Smooth muscle cell (in vitro differentiated cells): Measurements from ENCODE around the gene MAP2K1. TPM values are rescaled to one million over a fixed set of nuclear protein-coding genes. Genes with fewer than 3 reads are reported as not detected.

Experiments
- DNase-seq: peaks from one replicate; lab custom pipeline; 2025; ENCODE audit not compliant: unreplicated experiment; lab: John Stamatoyannopoulos, UW
- H2AFZ ChIP-seq: fragments of 200-600 bp; sonication (generic); 2 replicates; pipeline ENCODE4 v1.6.0; 2016; ENCODE audit warnings: antibody characterized with exemption, low read depth, mild to moderate bottlenecking
- H3F3A ChIP-seq: fragments of 200-600 bp; sonication (generic); 2 replicates; pipeline ENCODE4 v1.6.0; 2017; ENCODE audit warnings: antibody characterized with exemption, low read depth
- H3K27ac ChIP-seq: fragments of 200-600 bp; sonication (generic); 2 replicates; pipeline ENCODE4 v1.5.1; 2016; ENCODE audit warnings: low read depth, mild to moderate bottlenecking
- H3K27me3 ChIP-seq: fragments of 200-600 bp; sonication (generic); 2 replicates; pipeline ENCODE4 v1.6.1; 2016; ENCODE audit warnings: low read depth, mild to moderate bottlenecking
- H3K36me3 ChIP-seq: fragments of 200-600 bp; sonication (generic); 2 replicates; pipeline ENCODE4 v1.5.1; 2016; ENCODE audit warnings: low read depth
- H3K4me1 ChIP-seq: fragments of 200-600 bp; sonication (generic); 2 replicates; pipeline ENCODE4 v1.5.1; 2016; ENCODE audit warnings: low read depth
- H3K4me2 ChIP-seq: fragments of 200-600 bp; sonication (generic); 2 replicates; pipeline ENCODE4 v1.6.0; 2016; ENCODE audit warnings: mild to moderate bottlenecking
- H3K4me3 ChIP-seq: fragments of 200-600 bp; sonication (generic); 2 replicates; pipeline ENCODE4 v1.5.1; 2016; ENCODE audit warnings: mild to moderate bottlenecking
- H3K79me2 ChIP-seq: fragments of 200-600 bp; sonication (generic); 2 replicates; pipeline ENCODE4 v1.6.0; 2016; ENCODE audit warnings: low read depth, mild to moderate bottlenecking
- H3K9ac ChIP-seq: fragments of 200-600 bp; sonication (generic); 2 replicates; pipeline ENCODE4 v1.6.0; 2016; ENCODE audit warnings: low read depth
- H3K9me3 ChIP-seq: fragments of 200-600 bp; sonication (generic); replicated peaks from 2 replicates; pipeline ENCODE4 v1.5.1; 2016; ENCODE audit warnings: low read depth
- H4K20me1 ChIP-seq: fragments of 200-600 bp; sonication (generic); 2 replicates; pipeline ENCODE4 v1.6.0; 2016; ENCODE audit warnings: low read depth
- WGBS: methylation state at CpG from one replicate; pipeline ENCODE4 v1.1.7; 2016; ENCODE audit warnings: low lambda C conversion rate; 5-methylcytosine and 5-hydroxymethylcytosine counted together
- polyA plus RNA-seq: library from polyadenylated mRNA; unstranded; fragments of >200 nt; fragmentation: Nextera tagmentation; extraction: Ambion mirVana; gene quantifications from 2 replicates; pipeline ENCODE4 v1.2.1, GENCODE V29; 2016
- total RNA-seq: library from RNA; depleted of rRNA; stranded (reverse); fragments of >200 nt; gene quantifications from 2 replicates; pipeline ENCODE4 v1.2.3, GENCODE V29; 2014
- TF ChIP-seq, protein P1 (sequence below): fragments of 200-600 bp; sonication (generic); IDR thresholded peaks from 2 replicates; pipeline ENCODE4 v1.5.1; 2017; ENCODE audit warnings: borderline replicate concordance, mild to moderate bottlenecking, antibody characterized with exemption; ENCODE audit not compliant: insufficient read depth, poor library complexity, severe bottlenecking

Gene MAP2K1
- total and polyA plus RNA-seq, 2 experiments from 2014 or later, result 50.4 to 62.9 TPM

GRCh38 chr15:66425837-66426236, 39.1 kb downstream of the MAP2K1 start:
- no peak overlapping the region for H3K4me2 ChIP-seq
- peaks cover 99% of the 10 kb centered on the region for H4K20me1 ChIP-seq
- no peak overlapping the region for H2AFZ ChIP-seq
- H3K4me3 ChIP-seq, result no peak overlapping the region
- H3F3A ChIP-seq, result no peaks in the 10 kb centered on the region
- H3K4me1 ChIP-seq, result no peaks in the 10 kb centered on the region
- 87% methylated on average over 4 of the region's 4 CpGs for WGBS
- no peaks in the 10 kb centered on the region for H3K27me3 ChIP-seq
- DNase-seq, result no peak
- peaks cover 53% of the 10 kb centered on the region for H3K79me2 ChIP-seq
- no peak overlapping the region for H3K9ac ChIP-seq
- TF ChIP-seq, protein P1, sequence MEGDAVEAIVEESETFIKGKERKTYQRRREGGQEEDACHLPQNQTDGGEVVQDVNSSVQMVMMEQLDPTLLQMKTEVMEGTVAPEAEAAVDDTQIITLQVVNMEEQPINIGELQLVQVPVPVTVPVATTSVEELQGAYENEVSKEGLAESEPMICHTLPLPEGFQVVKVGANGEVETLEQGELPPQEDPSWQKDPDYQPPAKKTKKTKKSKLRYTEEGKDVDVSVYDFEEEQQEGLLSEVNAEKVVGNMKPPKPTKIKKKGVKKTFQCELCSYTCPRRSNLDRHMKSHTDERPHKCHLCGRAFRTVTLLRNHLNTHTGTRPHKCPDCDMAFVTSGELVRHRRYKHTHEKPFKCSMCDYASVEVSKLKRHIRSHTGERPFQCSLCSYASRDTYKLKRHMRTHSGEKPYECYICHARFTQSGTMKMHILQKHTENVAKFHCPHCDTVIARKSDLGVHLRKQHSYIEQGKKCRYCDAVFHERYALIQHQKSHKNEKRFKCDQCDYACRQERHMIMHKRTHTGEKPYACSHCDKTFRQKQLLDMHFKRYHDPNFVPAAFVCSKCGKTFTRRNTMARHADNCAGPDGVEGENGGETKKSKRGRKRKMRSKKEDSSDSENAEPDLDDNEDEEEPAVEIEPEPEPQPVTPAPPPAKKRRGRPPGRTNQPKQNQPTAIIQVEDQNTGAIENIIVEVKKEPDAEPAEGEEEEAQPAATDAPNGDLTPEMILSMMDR, result no peak
- no peaks in the 10 kb centered on the region for H3K9me3 ChIP-seq
- no peak overlapping the region for H3K27ac ChIP-seq
- no peaks in the 10 kb centered on the region for H3K36me3 ChIP-seq

DNA sequence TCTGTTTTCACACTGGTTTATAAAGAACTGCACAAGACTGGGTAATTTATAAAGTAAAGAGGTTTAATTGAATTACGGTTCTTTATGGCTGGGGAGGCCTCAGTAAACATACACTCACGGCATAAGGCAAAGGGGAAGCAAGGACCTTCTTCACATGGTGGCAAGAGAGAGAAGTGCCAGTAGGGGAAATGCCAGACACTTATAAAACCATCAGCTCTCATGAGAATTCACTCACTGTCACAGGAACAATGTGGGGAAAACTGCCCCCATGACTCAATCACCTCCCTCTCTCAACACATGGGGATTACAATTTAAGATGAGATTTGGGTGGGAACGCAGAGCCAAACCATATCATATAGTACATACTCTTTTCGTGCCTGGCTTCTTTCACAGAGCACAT, 42.4 kb downstream of the MAP2K1 start:
- Histone ChIP-seq H3K79me2 (peaks cover 45% of the 10 kb centered on the region), H4K20me1 (peaks cover 99% of the 10 kb centered on the region), H2AFZ (no peak overlapping the region), H3K4me3 (no peak overlapping the region), H3K27ac (no peak overlapping the region), H3K36me3 (no peaks in the 10 kb centered on the region), H3K27me3 (no peaks in the 10 kb centered on the region), H3K4me1 (no peaks in the 10 kb centered on the region), H3K9ac (no peak overlapping the region), H3F3A (no peaks in the 10 kb centered on the region), H3K4me2 (no peak overlapping the region), H3K9me3 (no peaks in the 10 kb centered on the region)
- 91% methylated on average over 4 of the region's 4 CpGs for WGBS
- DNase-seq, result no peak
- TF ChIP-seq, protein P1, result no peak

DNA sequence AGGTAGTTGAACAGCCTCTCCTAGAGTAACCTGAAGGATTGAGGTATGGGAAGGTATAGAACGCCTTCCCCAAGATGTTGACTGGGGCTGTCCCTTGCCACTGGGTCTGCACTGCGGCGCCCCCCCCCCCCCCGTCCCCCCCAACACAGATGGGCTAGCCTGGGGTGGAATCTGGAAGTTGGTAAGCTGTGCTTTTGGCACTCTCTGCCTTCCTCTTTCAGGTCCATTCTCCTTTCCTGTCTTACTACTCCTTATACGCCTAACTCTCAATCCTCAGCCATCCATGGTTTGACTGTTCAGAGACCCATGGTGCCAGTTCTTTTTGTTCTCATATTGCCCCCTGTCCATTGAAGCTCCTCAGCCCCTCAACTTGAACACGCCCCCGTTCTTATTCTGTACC, 42.8 kb downstream of the MAP2K1 start:
- Histone ChIP-seq H3K9me3 (no peaks in the 10 kb centered on the region), H3K79me2 (peaks cover 45% of the 10 kb centered on the region), H3K4me2 (no peak overlapping the region), H3K9ac (no peak overlapping the region), H3K36me3 (no peaks in the 10 kb centered on the region), H3K4me3 (no peak overlapping the region), H3K27me3 (no peaks in the 10 kb centered on the region), H2AFZ (no peak overlapping the region), H3F3A (no peaks in the 10 kb centered on the region), H3K4me1 (no peaks in the 10 kb centered on the region), H4K20me1 (peaks cover 99% of the 10 kb centered on the region), H3K27ac (no peak overlapping the region)
- DNase-seq, result no peak
- WGBS, result 91% methylated on average over 7 of the region's 7 CpGs
- TF ChIP-seq, protein P1, result no peak

- Histone ChIP-seq H3K9ac (no peak overlapping the region), H3K79me2 (peaks cover 39% of the 10 kb centered on the region), H3K27me3 (no peaks in the 10 kb centered on the region), H3K27ac (no peak overlapping the region), H3K9me3 (no peaks in the 10 kb centered on the region), H3F3A (no peaks in the 10 kb centered on the region), H3K4me1 (no peaks in the 10 kb centered on the region), H3K4me3 (no peak overlapping the region), H3K36me3 (no peaks in the 10 kb centered on the region), H2AFZ (no peak overlapping the region), H4K20me1 (peaks cover 97% of the 10 kb centered on the region), H3K4me2 (no peak overlapping the region)
- WGBS, result 80% methylated on average over 3 of the region's 3 CpGs
- TF ChIP-seq, protein P1, result no peak
- DNase-seq, result no peak
These were observed 44.0 kb downstream of the MAP2K1 start for GRCh38 chr15:66430627-66431255.
